Middle frontal gyrus (tissue), 1 donor: Measurements from ENCODE around the gene NRTN.
"Not testable (repeated sequence)": the region's sequence is repeated elsewhere in the genome, so short reads cannot be mapped to it uniquely, and the experiment has no call there.

Experiments
- DNase-seq: peaks from one replicate; pipeline ENCODE4 v3.0.0-alpha.2; 2015; ENCODE audit warnings: low spot score; ENCODE audit errors: extremely low spot score

The NRTN gene

GRCh38 chr19:5804516-5805461 is at the start of gene NRTN:
Gene NRTN, plus strand, starts transcription at chr19:5805067. Its CDS starts 19,099 bp downstream, at chr19:5824166.
- no peak for DNase-seq

GRCh38 chr19:5762608-5763217 is 42.2 kb upstream of the NRTN start:
- DNase-seq: no peak

GRCh38 chr19:5765220-5765619 is 39.6 kb upstream of the NRTN start:
- DNase-seq: no peak

- DNase-seq: no peak
These were observed 36.9 kb upstream of the NRTN start for GRCh38 chr19:5767949-5768348.

GRCh38 chr19:5772416-5772815 is 32.5 kb upstream of the NRTN start:
- DNase-seq: no peak

- DNase-seq: no peak
These were observed 31.6 kb upstream of the NRTN start for GRCh38 chr19:5773276-5773675.

GRCh38 chr19:5774921-5775320 is 29.9 kb upstream of the NRTN start:
- no peak for DNase-seq

- no peak for DNase-seq
These were observed 29.1 kb upstream of the NRTN start for GRCh38 chr19:5775668-5776309.

GRCh38 chr19:5778402-5778801 is 26.5 kb upstream of the NRTN start:
- no peak for DNase-seq

GRCh38 chr19:5780916-5781315 is 24.0 kb upstream of the NRTN start:
- not testable (repeated sequence) for DNase-seq

- no peak for DNase-seq
These were observed 22.5 kb upstream of the NRTN start for GRCh38 chr19:5782322-5782721.

- DNase-seq: no peak
These were observed 21.6 kb upstream of the NRTN start for GRCh38 chr19:5782945-5783919.

- no peak for DNase-seq
These were observed 20.2 kb upstream of the NRTN start, which contains the start of gene PRR22 for GRCh38 chr19:5784581-5785147. Gene PRR22, minus strand, starts transcription at chr19:5784746. Its CDS starts 86 bp downstream, at chr19:5784660.

GRCh38 chr19:5785423-5785822 is 19.4 kb upstream of the NRTN start:
- no peak for DNase-seq

GRCh38 chr19:5786593-5787408 is 18.1 kb upstream of the NRTN start:
- no peak for DNase-seq

GRCh38 chr19:5787409-5788182 is 17.3 kb upstream of the NRTN start:
- no peak for DNase-seq

- no peak for DNase-seq
These were observed 16.4 kb upstream of the NRTN start for GRCh38 chr19:5788422-5788821.

- no peak for DNase-seq
These were observed 15.5 kb upstream of the NRTN start for GRCh38 chr19:5789351-5789761.
